ENCODE data around the gene HNF4A. TPM values are rescaled to one million over a fixed set of nuclear protein-coding genes. Genes with fewer than 3 reads are reported as not detected.
A peak's percentile ranks its signal among the peaks of the same experiment; 100 is the strongest.

HNF4A gene
- 10 to 100 TPM; 28.3 to 28.5 TPM for total RNA-seq

- Histone ChIP-seq H3K36me3 (replicated peaks in 1 of 2; ENCODE audit: insufficient read depth in 1 of 2, low read depth in 2 of 2) (no peaks in the 10 kb centered on the region), H3K27ac (peak within 1 kb of the TSS; percentile 81 to 94 (median 92)), H3K9me3 (no peaks in the 10 kb centered on the region), H3K4me1 (peaks cover 39% of the 10 kb centered on the region), H3K4me3 (peak within 1 kb of the TSS; percentile 59 to 68), H3K27me3 (no peaks in the 10 kb centered on the region)
- DNase-seq (peak; percentile 83 to 90 (median 86)), ATAC-seq (peak; percentile 93)
- 23 to 31% methylated on average over 17 to 40 of the region's 40 CpGs for WGBS, 2 donors
- peak in 1 of 7 experiments; percentile 6 for TF ChIP-seq CTCF (IDR thresholded peaks at IDR 0.05)
- peak; percentile 58 to 91 (median 86) for TF ChIP-seq POLR2A (IDR thresholded peaks at IDR 0.05)
- intact Hi-C loops (cut with DNase I): no loop called here
These were observed at the start of gene HNF4A for GRCh38 chr20:44355498-44356352. Gene HNF4A, plus strand, starts transcription at chr20:44355699. Its CDS starts 106 bp downstream, at chr20:44355805.

- ATAC-seq: no peak
- 84 to 92% methylated on average over 9 of the region's 9 CpGs for WGBS, 2 donors
- intact Hi-C loops (cut with DNase I): loop anchor here (5.0 kb wide), 1 partner anchor 85 kb away; no protein-coding TSS in a partner anchor
These were observed 48.6 kb upstream of the HNF4A start for GRCh38 chr20:44306927-44307326.

GRCh38 chr20:44309763-44310663 lies 45.5 kb upstream of the HNF4A start:
- Histone ChIP-seq H3K27me3 (no peaks in the 10 kb centered on the region), H3K4me1 (peaks cover 36% of the 10 kb centered on the region), H3K9me3 (no peaks in the 10 kb centered on the region), H3K27ac (peak overlapping the region in 3 of 4 donors; percentile 60 to 88 (median 78)), H3K4me3 (peak overlapping the region; percentile 35 to 96), H3K36me3 (replicated peaks in 1 of 2; ENCODE audit: insufficient read depth in 1 of 2, low read depth in 2 of 2) (no peaks in the 10 kb centered on the region)
- no peak for ATAC-seq
- intact Hi-C loops (cut with DNase I): loop anchor here (5.0 kb wide), 1 partner anchor 88 kb away; no protein-coding TSS in a partner anchor
- DNase-seq: peak in 3 of 4 donors; percentile 24 to 39 (median 28)
- TF ChIP-seq POLR2A (IDR thresholded peaks at IDR 0.05): peak in 1 of 3 donors; percentile 14
- TF ChIP-seq CTCF (IDR thresholded peaks at IDR 0.05): no peak
- WGBS, 2 donors: 6 to 19% methylated on average over 8 to 17 of the region's 17 CpGs

More at GRCh38 chr20:44306927-44307326, 48.6 kb upstream of the HNF4A start:
- no peak for DNase-seq
- H3K4me3 ChIP-seq: no peak overlapping the region
- H3K9me3 ChIP-seq: no peaks in the 10 kb centered on the region
- H3K27ac ChIP-seq: peak overlapping the region in 1 of 4 donors; percentile 13
- H3K27me3 ChIP-seq: no peaks in the 10 kb centered on the region
- peaks cover 55% of the 10 kb centered on the region for H3K4me1 ChIP-seq
- TF ChIP-seq POLR2A (IDR thresholded peaks at IDR 0.05): no peak
- no peak for TF ChIP-seq CTCF (IDR thresholded peaks at IDR 0.05)
- no peaks in the 10 kb centered on the region for H3K36me3 ChIP-seq (replicated peaks in 1 of 2; ENCODE audit: insufficient read depth in 1 of 2, low read depth in 2 of 2)

- intact Hi-C loops (cut with DNase I): no loop called here
- WGBS, 2 donors: 2 to 16% methylated on average over 5 to 66 of the region's 70 CpGs
- Histone ChIP-seq H3K4me3 (peak within 1 kb of the TSS; percentile 35 to 96), H3K27me3 (no peaks in the 10 kb centered on the region), H3K4me1 (peaks cover 27% of the 10 kb centered on the region), H3K9me3 (no peaks in the 10 kb centered on the region), H3K27ac (peak within 1 kb of the TSS; percentile 53 to 88 (median 69)), H3K36me3 (replicated peaks in 1 of 2; ENCODE audit: insufficient read depth in 1 of 2, low read depth in 2 of 2) (no peaks in the 10 kb centered on the region)
- peak; percentile 99 to 100 (median 99) for DNase-seq
- TF ChIP-seq POLR2A (IDR thresholded peaks at IDR 0.05) (peak in 2 of 3 donors; percentile 62 to 64), CTCF (IDR thresholded peaks at IDR 0.05) (peak; percentile 91 to 99 (median 97))
- ATAC-seq: peak; percentile 98
These were observed 44.5 kb upstream of the HNF4A start, which contains the start of gene FITM2 for GRCh38 chr20:44310664-44311639. Gene FITM2, minus strand, starts transcription at chr20:44311202. Its CDS starts 54 bp downstream, at chr20:44311148.

Data from body of pancreas (tissue), 4 donors.